Endothelial cell of umbilical vein (primary cell): ENCODE measurements around the gene AK5. TPM values are rescaled to one million over a fixed set of nuclear protein-coding genes. Genes with fewer than 3 reads are reported as not detected.

Experiments used
- BruUV-seq: library from RNA; stranded (reverse); fragments of 400-500 nt; replicated peaks from 2 replicates; lab custom pipeline; 2021; lab: Mats Ljungman, UMichigan
- CTCF ChIA-PET: fragments of 300-600, 350-600 bp; sonication (Branson Sonifier 250); formaldehyde crosslinking; loops from one replicate; lab custom pipeline; 2021; ENCODE audit warnings: antibody characterized with exemption, inconsistent platforms; lab: Charles Lee
- POLR2A ChIA-PET: fragments of 300-600, 350-600 bp; sonication (Branson Sonifier 250); formaldehyde crosslinking; loops from one replicate; lab custom pipeline; 2021; ENCODE audit warnings: antibody characterized with exemption, inconsistent platforms; lab: Charles Lee
- DNase-seq: peaks from one replicate; pipeline ENCODE4 v3.0.0-alpha.2; 2011; ENCODE audit warnings: low read depth, low spot score
- FAIRE-seq: peaks from 2 replicates; lab custom pipeline; 2011; peaks lifted over from hg19 to GRCh38; lab: Jason Lieb, UNC
- H2AFZ ChIP-seq: 2 replicates; pipeline ENCODE4 v1.6.0; 2012; ENCODE audit warnings: low read depth, low read length, control low read depth, inconsistent platforms
- H3K27ac ChIP-seq: 2 replicates; pipeline ENCODE4 v1.5.1; 2011; ENCODE audit warnings: low read depth, mild to moderate bottlenecking, control low read depth, low read length, moderate library complexity; ENCODE audit not compliant: insufficient read depth
- H3K27me3 ChIP-seq, 2 experiments: 2 replicates each; pipeline versions ENCODE4 v1.6.0 to v1.6.1; 2011; ENCODE audit warnings: low read length in 2 of 2, mixed read lengths in 1 of 2; ENCODE audit not compliant: control insufficient read depth in 2 of 2, insufficient read depth in 2 of 2
- H3K36me3 ChIP-seq, 2 experiments: 2 replicates in 1 of 2; 3 replicates in 1 of 2; pipeline ENCODE4 v1.5.1; 2011; ENCODE audit warnings: low read length in 2 of 2, mild to moderate bottlenecking in 1 of 2, moderate library complexity in 1 of 2; ENCODE audit not compliant: control insufficient read depth in 2 of 2, insufficient read depth in 2 of 2; ENCODE audit errors: extremely low read depth in 1 of 2
- H3K4me1 ChIP-seq: 3 replicates; pipeline ENCODE4 v1.5.1; 2011; ENCODE audit warnings: mild to moderate bottlenecking, low read length; ENCODE audit not compliant: control insufficient read depth, insufficient read depth; ENCODE audit errors: extremely low read depth
- H3K4me2 ChIP-seq: 2 replicates; pipeline ENCODE4 v1.6.1; 2011; ENCODE audit warnings: low read length, control low read depth, mixed read lengths; ENCODE audit not compliant: insufficient read depth
- H3K4me3 ChIP-seq, 3 experiments: fragments of 200-600 bp in 1 of 3; sonication (generic), shearing (Covaris generic) in 1 of 3; replicated peaks in 1 of 3; 2 replicates each; pipeline ENCODE4 v1.5.1; 2011 to 2016; ENCODE audit warnings: control low read depth in 3 of 3, low read length in 3 of 3, mild to moderate bottlenecking in 2 of 3, inconsistent platforms in 1 of 3, low read depth in 1 of 3, moderate library complexity in 1 of 3; ENCODE audit not compliant: insufficient read depth in 1 of 3
- H3K79me2 ChIP-seq: 2 replicates; pipeline ENCODE4 v1.6.0; 2012; ENCODE audit warnings: low read length, inconsistent platforms; ENCODE audit not compliant: control insufficient read depth, insufficient read depth
- H3K9ac ChIP-seq: replicated peaks from 2 replicates; pipeline ENCODE3; 2011; ENCODE audit warnings: low read length, control low read depth; ENCODE audit not compliant: insufficient read depth; ENCODE audit errors: extremely low read depth
- H3K9me1 ChIP-seq: replicated peaks from 3 replicates; pipeline ENCODE4 v1.6.0; 2011; ENCODE audit warnings: mild to moderate bottlenecking, low read length; ENCODE audit not compliant: control insufficient read depth, insufficient read depth; ENCODE audit errors: extremely low read depth
- H3K9me3 ChIP-seq: replicated peaks from 2 replicates; pipeline ENCODE4 v1.5.1; 2012; ENCODE audit warnings: low read length, inconsistent platforms; ENCODE audit not compliant: control insufficient read depth, insufficient read depth
- H4K20me1 ChIP-seq: replicated peaks from 2 replicates; pipeline ENCODE3; 2011; ENCODE audit warnings: mild to moderate bottlenecking, low read length; ENCODE audit not compliant: control insufficient read depth, insufficient read depth; ENCODE audit errors: extremely low read depth
- EZH2 ChIP-seq: IDR thresholded peaks from 2 replicates; pipeline ENCODE4 v1.6.1; 2012; ENCODE audit warnings: borderline replicate concordance, low read depth, mild to moderate bottlenecking, moderate library complexity, low read length, inconsistent platforms; ENCODE audit not compliant: severe bottlenecking
- FOS ChIP-seq: IDR thresholded peaks from 2 replicates; pipeline ENCODE4 v1.6.1; 2011; ENCODE audit warnings: mild to moderate bottlenecking, low read length, moderate library complexity, borderline replicate concordance; ENCODE audit not compliant: insufficient read depth
- GATA2 ChIP-seq: IDR thresholded peaks from 2 replicates; pipeline ENCODE4 v1.7.0; 2011; ENCODE audit warnings: low read depth, mild to moderate bottlenecking, moderate library complexity, mixed read lengths, low read length; ENCODE audit not compliant: insufficient read length, insufficient read depth
- JUN ChIP-seq: IDR thresholded peaks from 2 replicates; pipeline ENCODE4 v1.6.1; 2011; ENCODE audit warnings: borderline replicate concordance, low read depth; ENCODE audit not compliant: insufficient read length, insufficient read depth
- MAX ChIP-seq: IDR thresholded peaks from 2 replicates; pipeline ENCODE4 v1.6.1; 2011; ENCODE audit not compliant: insufficient read depth, insufficient read length
- MYC ChIP-seq: IDR thresholded peaks from one replicate; pipeline ENCODE4 v1.6.1; 2011; ENCODE audit warnings: mild to moderate bottlenecking, low read depth, low read length
- POLR2A ChIP-seq: IDR thresholded peaks from 2 replicates; pipeline ENCODE4 v1.6.1; 2012; ENCODE audit warnings: low read depth, mild to moderate bottlenecking, control low read depth, low read length
- POLR2AphosphoS5 ChIP-seq: IDR thresholded peaks from 2 replicates; pipeline ENCODE4 v1.6.1; 2012; ENCODE audit warnings: low read depth, mild to moderate bottlenecking, control low read depth, low read length, moderate library complexity; ENCODE audit not compliant: insufficient read depth
- dilution Hi-C: fragments of 300-500 bp; cut with MboI; formaldehyde crosslinking; loops from one replicate; pipeline ENCODE4 v1.15.0; 2019; ENCODE audit warnings: low sequenced_read_pairs; ENCODE audit not compliant: extremely low pct_ligation_motif_present
- intact Hi-C: fragments of 100-400 bp; cut with micrococcal nuclease; formaldehyde crosslinking; loops from one replicate; pipeline ENCODE4 v1.10.0; 2022
- polyA plus RNA-seq, 4 experiments: library from polyadenylated mRNA; depleted of rRNA in 3 of 4; stranded (reverse) in 3 of 4; unstranded in 1 of 4; fragments of >200 nt; gene quantifications; 2 replicates each; pipeline versions ENCODE4 v1.2.1 to v1.2.3, GENCODE V29; 2011 to 2012; ENCODE audit warnings: missing spikeins in 1 of 4
- total RNA-seq: library from RNA; stranded (reverse); gene quantifications from 2 replicates; pipeline ENCODE4 v1.2.3, GENCODE V29; 2021
- TF ChIP-seq, protein P1 (sequence below), 2 donors: IDR thresholded peaks; 1 replicate in 1 of 2; 2 replicates in 1 of 2; pipeline ENCODE4 v1.5.1; 2011; ENCODE audit warnings: low read length in 2 of 2, mild to moderate bottlenecking in 2 of 2, moderate library complexity in 2 of 2, control low read depth in 1 of 2, inconsistent platforms in 1 of 2, low read depth in 1 of 2; ENCODE audit not compliant: insufficient read depth in 1 of 2; ENCODE audit errors: extremely low read depth in 1 of 2

Gene AK5
- total and polyA plus RNA-seq, 2 donors (not counting 3 experiments of a cell fraction or from before 2014, with no cell fraction given): 5.0 to 7.5 TPM

GRCh38 chr1:77465922-77466321, 184.1 kb downstream of the AK5 start:
- DNase-seq: no peak
- no peak overlapping the region for H3K9ac ChIP-seq
- BruUV-seq: no TSS peak

GRCh38 chr1:77467021-77467595, 185.3 kb downstream of the AK5 start:
- no peak for DNase-seq
- POLR2A ChIA-PET: no interaction called here
- Histone ChIP-seq H3K9me3 (no peaks in the 10 kb centered on the region), H3K4me2 (no peak overlapping the region), H3K36me3 (no peaks in the 10 kb centered on the region), H3K9ac (no peak overlapping the region), H3K79me2 (no peaks in the 10 kb centered on the region), H4K20me1 (no peaks in the 10 kb centered on the region), H3K4me1 (no peaks in the 10 kb centered on the region), H3K27me3 (no peaks in the 10 kb centered on the region), H2AFZ (no peak overlapping the region), H3K9me1 (no peaks in the 10 kb centered on the region), H3K4me3 (no peak overlapping the region), H3K27ac (no peak overlapping the region)
- no peak for TF ChIP-seq POLR2AphosphoS5
- TF ChIP-seq, protein P1, sequence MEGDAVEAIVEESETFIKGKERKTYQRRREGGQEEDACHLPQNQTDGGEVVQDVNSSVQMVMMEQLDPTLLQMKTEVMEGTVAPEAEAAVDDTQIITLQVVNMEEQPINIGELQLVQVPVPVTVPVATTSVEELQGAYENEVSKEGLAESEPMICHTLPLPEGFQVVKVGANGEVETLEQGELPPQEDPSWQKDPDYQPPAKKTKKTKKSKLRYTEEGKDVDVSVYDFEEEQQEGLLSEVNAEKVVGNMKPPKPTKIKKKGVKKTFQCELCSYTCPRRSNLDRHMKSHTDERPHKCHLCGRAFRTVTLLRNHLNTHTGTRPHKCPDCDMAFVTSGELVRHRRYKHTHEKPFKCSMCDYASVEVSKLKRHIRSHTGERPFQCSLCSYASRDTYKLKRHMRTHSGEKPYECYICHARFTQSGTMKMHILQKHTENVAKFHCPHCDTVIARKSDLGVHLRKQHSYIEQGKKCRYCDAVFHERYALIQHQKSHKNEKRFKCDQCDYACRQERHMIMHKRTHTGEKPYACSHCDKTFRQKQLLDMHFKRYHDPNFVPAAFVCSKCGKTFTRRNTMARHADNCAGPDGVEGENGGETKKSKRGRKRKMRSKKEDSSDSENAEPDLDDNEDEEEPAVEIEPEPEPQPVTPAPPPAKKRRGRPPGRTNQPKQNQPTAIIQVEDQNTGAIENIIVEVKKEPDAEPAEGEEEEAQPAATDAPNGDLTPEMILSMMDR (IDR thresholded peaks at IDR 0.05; ENCODE audit: extremely low read depth in 1 of 2, insufficient read depth in 1 of 2, low read depth in 1 of 2, low read length in 2 of 2): no peak
- no peak for TF ChIP-seq JUN
- TF ChIP-seq MAX: no peak
- no peak for TF ChIP-seq POLR2A
- TF ChIP-seq GATA2: no peak
- TF ChIP-seq FOS: no peak
- no peak for TF ChIP-seq MYC
- no peak for TF ChIP-seq EZH2
- no peak for FAIRE-seq
- BruUV-seq: no TSS peak
- intact Hi-C loops: no loop called here
- CTCF ChIA-PET: interaction anchor here (1.4 kb wide), 1 partner anchor 70 kb away, joined by 4 read pairs; no protein-coding TSS in a partner anchor
- dilution Hi-C loops: no loop called here

More at GRCh38 chr1:77465922-77466321, 184.1 kb downstream of the AK5 start:
- no peak for FAIRE-seq
- H3K9me3 ChIP-seq: no peaks in the 10 kb centered on the region
- no peak overlapping the region for H3K27ac ChIP-seq
- intact Hi-C loops (no loop called here), dilution Hi-C loops (no loop called here)
- CTCF ChIA-PET: interaction anchor here (0.9 to 1.4 kb wide), 3 partner anchors 8 to 71 kb away, joined by 3 to 4 read pairs (median 4); no protein-coding TSS in a partner anchor
- no peaks in the 10 kb centered on the region for H3K79me2 ChIP-seq
- H3K36me3 ChIP-seq: no peaks in the 10 kb centered on the region
- H4K20me1 ChIP-seq: no peaks in the 10 kb centered on the region
- POLR2A ChIA-PET: no interaction called here
- H2AFZ ChIP-seq: no peak overlapping the region
- H3K4me3 ChIP-seq: no peak overlapping the region
- H3K4me1 ChIP-seq: no peaks in the 10 kb centered on the region
- H3K9me1 ChIP-seq: no peaks in the 10 kb centered on the region
- no peaks in the 10 kb centered on the region for H3K27me3 ChIP-seq
- no peak for TF ChIP-seq EZH2
- no peak for TF ChIP-seq JUN
- no peak for TF ChIP-seq POLR2A
- TF ChIP-seq MYC: no peak
- no peak for TF ChIP-seq FOS
- TF ChIP-seq MAX: no peak
- TF ChIP-seq POLR2AphosphoS5: no peak
- no peak for TF ChIP-seq GATA2
- no peak overlapping the region for H3K4me2 ChIP-seq
